Activated naive CD4-positive, alpha-beta T cell treated with anti-CD3 and anti-CD28 coated beads for 36 hours (primary cell): ENCODE measurements around the gene CDC42BPG. TPM values are rescaled to one million over a fixed set of nuclear protein-coding genes. Genes with fewer than 3 reads are reported as not detected.

Experiments
- CTCF ChIA-PET: fragments of 350-600 bp; sonication (Branson Sonifier 250); formaldehyde crosslinking; loops from one replicate; lab custom pipeline; 2021; ENCODE audit warnings: antibody characterized with exemption; lab: Charles Lee
- DNase-seq: peaks from one replicate; pipeline ENCODE4 v3.0.0-alpha.2; 2020
- H3K27ac Mint-ChIP-seq: one replicate; pipeline ENCODE4 v1.8.0; 2021; ENCODE audit warnings: mild to moderate bottlenecking, mixed read lengths
- H3K27me3 Mint-ChIP-seq: one replicate; pipeline ENCODE4 v1.8.0; 2021; ENCODE audit warnings: low read depth, mixed read lengths
- H3K36me3 Mint-ChIP-seq: one replicate; pipeline ENCODE4 v1.8.0; 2021; ENCODE audit warnings: low read depth, mixed read lengths
- H3K4me1 Mint-ChIP-seq: one replicate; pipeline ENCODE4 v1.8.0; 2021; ENCODE audit warnings: low read depth, mixed read lengths
- H3K4me3 Mint-ChIP-seq: one replicate; pipeline ENCODE4 v1.8.0; 2021; ENCODE audit warnings: mild to moderate bottlenecking, moderate library complexity, mixed read lengths
- H3K9me3 Mint-ChIP-seq: one replicate; pipeline ENCODE4 v1.8.0; 2021; ENCODE audit warnings: mixed read lengths
- intact Hi-C: fragments of 100-400 bp; cut with micrococcal nuclease; formaldehyde crosslinking; loops from one replicate; pipeline ENCODE4 v1.15.1; 2023
- total RNA-seq, 2 experiments: library from RNA; stranded (reverse); gene quantifications; one replicate each; pipeline ENCODE4 v1.2.3, GENCODE V29; 2021

CDC42BPG gene
- total RNA-seq, 2 experiments from 2014 or later, result 0.32 to 0.41 TPM

DNA sequence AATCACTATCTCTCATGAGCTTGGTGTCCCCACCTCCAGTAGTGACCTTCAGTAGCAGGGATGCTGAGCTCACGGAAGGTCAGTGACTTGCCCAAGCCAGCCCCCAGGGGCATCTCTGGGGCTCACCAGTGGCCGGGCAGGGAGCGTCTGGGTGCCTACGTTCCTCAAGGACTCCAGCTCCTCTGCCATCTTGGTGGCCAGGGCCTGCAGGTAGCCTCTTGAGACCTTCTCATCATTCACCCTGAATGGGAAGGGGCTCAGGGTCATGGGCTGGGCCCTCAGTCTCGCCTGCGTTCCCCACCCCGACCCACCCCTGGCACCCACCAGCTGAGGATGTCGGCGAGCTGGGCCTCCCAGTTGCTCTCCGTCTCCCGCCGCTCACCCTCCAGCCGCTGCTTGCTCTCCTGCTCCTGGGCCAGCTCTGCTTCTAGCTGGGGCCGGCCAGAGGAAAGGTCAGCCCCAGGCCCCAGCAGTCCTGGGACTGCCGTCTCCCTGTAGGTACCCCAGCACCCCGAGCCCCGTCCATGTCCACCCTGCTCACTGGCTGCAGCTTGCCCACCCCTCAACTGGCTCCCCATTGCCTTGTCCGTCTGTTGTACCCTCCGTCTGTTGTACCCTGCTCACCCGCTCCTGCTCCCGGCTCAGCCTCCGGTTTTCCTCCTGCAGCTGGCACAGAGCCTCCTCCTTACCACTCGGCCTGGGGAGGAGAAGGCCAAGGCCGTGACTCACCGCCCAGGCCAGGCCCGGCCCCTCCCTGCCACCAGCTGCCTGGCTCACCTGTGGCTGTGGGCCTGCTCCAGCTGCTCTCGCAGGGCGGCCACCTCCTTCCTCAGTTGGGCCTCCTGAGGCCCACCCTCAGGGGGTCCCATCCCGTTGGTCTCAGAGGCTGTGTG is 9.5 kb downstream of the CDC42BPG start:
- Mint-ChIP-seq H3K9me3 (no peaks in the 10 kb centered on the region), H3K27me3 (no peaks in the 10 kb centered on the region), H3K4me3 (no peak overlapping the region), H3K36me3 (no peaks in the 10 kb centered on the region), H3K4me1 (no peaks in the 10 kb centered on the region), H3K27ac (no peak overlapping the region)
- DNase-seq, result no peak
- CTCF ChIA-PET, result interaction anchor here (0.7 to 1.1 kb wide), 3 partner anchors 9 to 40 kb away, joined by 3 to 8 read pairs (median 3); partner anchors contain the start of gene CDC42BPG
- intact Hi-C loops, result no loop called here

DNA sequence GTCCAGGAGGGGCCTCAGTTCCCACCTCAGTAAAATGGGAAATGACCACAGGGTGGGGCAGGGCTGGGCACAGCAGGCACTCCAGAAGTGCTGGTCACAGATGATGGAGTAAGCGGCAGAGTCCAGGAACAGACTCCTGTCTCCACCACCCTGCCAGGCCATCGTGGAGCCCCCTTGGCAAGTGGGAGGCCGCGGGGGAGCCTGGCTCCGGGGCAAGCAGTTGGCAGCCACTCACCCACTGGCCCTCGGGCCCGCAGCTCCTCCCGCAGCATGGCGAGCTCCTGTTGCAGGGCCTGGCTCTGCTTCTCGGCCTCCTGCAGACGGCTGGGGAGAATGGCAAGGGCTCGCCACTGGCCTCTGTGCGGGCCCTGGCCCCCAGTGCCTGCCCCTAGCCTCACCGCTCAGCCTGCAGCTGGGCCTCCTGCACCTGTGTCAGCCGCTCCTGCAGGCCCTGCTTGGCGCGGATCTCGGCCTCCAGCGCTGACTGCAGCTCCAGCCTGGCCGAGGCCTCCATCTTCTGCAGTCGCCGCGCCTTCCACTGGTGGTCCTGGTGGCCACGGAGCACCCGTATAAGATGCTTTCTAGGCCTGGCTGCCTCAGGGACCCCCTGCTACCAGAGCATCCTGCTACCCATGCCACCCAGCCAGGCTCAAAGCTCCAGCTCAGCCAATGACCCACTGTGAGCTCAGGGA is 10.3 kb downstream of the CDC42BPG start:
- Mint-ChIP-seq H3K36me3 (no peaks in the 10 kb centered on the region), H3K27me3 (no peaks in the 10 kb centered on the region), H3K27ac (no peak overlapping the region), H3K9me3 (no peaks in the 10 kb centered on the region), H3K4me1 (no peaks in the 10 kb centered on the region), H3K4me3 (no peak overlapping the region)
- no peak for DNase-seq
- CTCF ChIA-PET, result interaction anchor here (0.7 to 1.1 kb wide), 3 partner anchors 9 to 39 kb away, joined by 3 to 8 read pairs (median 3); partner anchors contain the start of gene CDC42BPG
- intact Hi-C loops, result no loop called here

- Mint-ChIP-seq H3K36me3 (no peaks in the 10 kb centered on the region), H3K27me3 (no peaks in the 10 kb centered on the region), H3K4me1 (no peaks in the 10 kb centered on the region), H3K4me3 (no peak overlapping the region), H3K9me3 (no peaks in the 10 kb centered on the region), H3K27ac (no peak overlapping the region)
- CTCF ChIA-PET, result interaction anchor here (0.6 kb wide), 2 partner anchors 93 to 389 kb away, joined by 3 read pairs; no protein-coding TSS in a partner anchor
- intact Hi-C loops, result no loop called here
- DNase-seq, result no peak
These were observed 10.9 kb downstream of the CDC42BPG start for GRCh38 chr11:64833509-64833908.

DNA sequence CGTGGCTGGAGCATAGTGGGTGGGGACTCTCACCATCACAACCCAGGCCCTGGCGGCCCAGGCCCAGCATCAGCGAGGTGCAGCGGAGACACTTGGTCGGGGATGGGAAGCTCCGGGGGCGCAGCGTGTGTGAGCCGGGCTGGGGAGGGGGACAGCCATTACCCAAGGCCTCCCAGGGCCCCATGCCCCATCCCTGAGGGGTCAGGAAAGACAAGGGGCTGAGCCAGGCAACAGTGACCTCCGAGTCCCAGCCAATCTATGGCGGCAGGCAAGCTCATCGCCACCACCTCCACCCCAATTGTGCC is 11.3 kb downstream of the CDC42BPG start:
- intact Hi-C loops, result no loop called here
- Mint-ChIP-seq H3K9me3 (no peaks in the 10 kb centered on the region), H3K36me3 (no peaks in the 10 kb centered on the region), H3K4me1 (no peaks in the 10 kb centered on the region), H3K27me3 (no peaks in the 10 kb centered on the region), H3K4me3 (no peak overlapping the region), H3K27ac (no peak overlapping the region)
- CTCF ChIA-PET, result interaction anchor here (0.6 kb wide), 2 partner anchors 94 to 389 kb away, joined by 3 read pairs; no protein-coding TSS in a partner anchor
- no peak for DNase-seq

GRCh38 chr11:64832467-64833197 is 11.8 kb downstream of the CDC42BPG start:
- Mint-ChIP-seq H3K27me3 (no peaks in the 10 kb centered on the region), H3K27ac (no peak overlapping the region), H3K4me3 (no peak overlapping the region), H3K36me3 (no peaks in the 10 kb centered on the region), H3K4me1 (no peaks in the 10 kb centered on the region), H3K9me3 (no peaks in the 10 kb centered on the region)
- CTCF ChIA-PET, result interaction anchor here (0.6 kb wide), 2 partner anchors 94 to 388 kb away, joined by 3 read pairs; no protein-coding TSS in a partner anchor
- intact Hi-C loops, result no loop called here
- no peak for DNase-seq

DNA sequence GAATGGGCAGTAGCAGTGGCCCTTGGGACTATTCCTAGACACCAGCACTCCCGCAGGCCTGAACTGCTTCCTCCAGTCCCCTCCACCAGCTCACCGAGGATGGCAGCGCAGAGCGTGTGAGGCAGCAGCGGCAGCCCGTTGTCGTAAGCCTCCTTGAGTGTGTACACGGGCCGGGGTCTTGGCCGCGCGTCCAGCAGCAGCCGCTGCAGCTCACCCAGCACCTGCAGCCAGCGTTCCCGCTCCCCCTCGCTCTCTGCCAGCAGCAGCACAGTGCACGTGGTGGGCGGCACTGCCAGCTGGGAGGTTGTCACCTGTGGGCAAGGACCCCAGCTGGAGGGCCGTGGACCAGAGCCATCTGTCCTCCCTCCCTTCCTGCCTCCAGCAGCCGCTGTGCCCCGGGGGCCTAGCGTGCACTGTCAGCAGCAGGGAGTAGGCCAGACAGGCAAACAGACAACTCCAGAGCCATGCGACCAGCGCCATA is 13.0 kb downstream of the CDC42BPG start:
- H3K4me1 Mint-ChIP-seq, result no peaks in the 10 kb centered on the region
- no peaks in the 10 kb centered on the region for H3K27me3 Mint-ChIP-seq
- DNase-seq, result no peak
- no peak overlapping the region for H3K27ac Mint-ChIP-seq
- CTCF ChIA-PET, result no interaction called here
- H3K4me3 Mint-ChIP-seq, result no peak overlapping the region
- no peaks in the 10 kb centered on the region for H3K36me3 Mint-ChIP-seq
- no peaks in the 10 kb centered on the region for H3K9me3 Mint-ChIP-seq
- intact Hi-C loops, result no loop called here

DNA sequence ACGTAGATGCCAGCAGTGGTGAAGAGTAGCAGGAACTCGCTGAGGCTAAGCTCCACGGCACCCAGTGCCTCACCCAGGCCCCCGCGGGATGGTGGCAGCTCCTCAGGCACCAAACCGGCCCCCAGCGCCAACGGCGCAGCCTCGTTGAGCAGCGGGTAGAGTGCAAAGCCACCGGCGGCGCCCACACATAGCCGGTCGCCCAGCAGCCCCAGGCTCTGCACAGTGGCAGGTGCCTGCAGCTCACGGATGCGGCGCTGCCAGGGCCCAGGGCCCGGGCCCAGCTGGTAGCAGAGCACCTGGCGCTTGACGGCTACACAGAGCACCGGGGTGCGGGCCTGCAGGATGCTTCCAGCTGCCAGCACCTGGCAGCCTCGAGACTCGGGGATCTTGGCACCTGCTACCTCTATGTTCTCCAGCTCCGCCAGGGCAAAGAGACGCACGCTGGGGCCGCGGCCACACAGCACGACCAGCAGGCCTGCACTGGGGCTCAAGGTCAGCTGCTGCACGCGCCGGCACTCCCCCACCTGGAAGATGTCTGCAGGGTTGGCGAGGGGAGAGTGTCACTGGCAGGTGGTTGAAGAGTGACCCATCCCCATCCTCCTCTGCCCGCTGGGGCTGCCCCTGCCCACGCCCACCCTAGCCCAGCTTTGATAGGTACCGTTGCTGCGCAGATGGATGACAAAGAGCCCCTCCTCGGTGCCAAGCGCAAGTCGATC is 14.8 kb downstream of the CDC42BPG start:
- intact Hi-C loops, result no loop called here
- no peaks in the 10 kb centered on the region for H3K27me3 Mint-ChIP-seq
- H3K36me3 Mint-ChIP-seq, result no peaks in the 10 kb centered on the region

GRCh38 chr11:64827451-64827839 is 17.0 kb downstream of the CDC42BPG start:
- Mint-ChIP-seq H3K4me3 (no peak overlapping the region), H3K27me3 (no peaks in the 10 kb centered on the region), H3K36me3 (no peaks in the 10 kb centered on the region), H3K27ac (no peak overlapping the region), H3K4me1 (no peaks in the 10 kb centered on the region), H3K9me3 (no peaks in the 10 kb centered on the region)
- DNase-seq, result no peak
- intact Hi-C loops, result no loop called here
- CTCF ChIA-PET, result no interaction called here

More for the DNA sequence above, 14.8 kb downstream of the CDC42BPG start:
- Mint-ChIP-seq H3K4me1 (no peaks in the 10 kb centered on the region), H3K9me3 (no peaks in the 10 kb centered on the region), H3K27ac (no peak overlapping the region), H3K4me3 (no peak overlapping the region)
- CTCF ChIA-PET, result no interaction called here
- DNase-seq, result no peak

DNA sequence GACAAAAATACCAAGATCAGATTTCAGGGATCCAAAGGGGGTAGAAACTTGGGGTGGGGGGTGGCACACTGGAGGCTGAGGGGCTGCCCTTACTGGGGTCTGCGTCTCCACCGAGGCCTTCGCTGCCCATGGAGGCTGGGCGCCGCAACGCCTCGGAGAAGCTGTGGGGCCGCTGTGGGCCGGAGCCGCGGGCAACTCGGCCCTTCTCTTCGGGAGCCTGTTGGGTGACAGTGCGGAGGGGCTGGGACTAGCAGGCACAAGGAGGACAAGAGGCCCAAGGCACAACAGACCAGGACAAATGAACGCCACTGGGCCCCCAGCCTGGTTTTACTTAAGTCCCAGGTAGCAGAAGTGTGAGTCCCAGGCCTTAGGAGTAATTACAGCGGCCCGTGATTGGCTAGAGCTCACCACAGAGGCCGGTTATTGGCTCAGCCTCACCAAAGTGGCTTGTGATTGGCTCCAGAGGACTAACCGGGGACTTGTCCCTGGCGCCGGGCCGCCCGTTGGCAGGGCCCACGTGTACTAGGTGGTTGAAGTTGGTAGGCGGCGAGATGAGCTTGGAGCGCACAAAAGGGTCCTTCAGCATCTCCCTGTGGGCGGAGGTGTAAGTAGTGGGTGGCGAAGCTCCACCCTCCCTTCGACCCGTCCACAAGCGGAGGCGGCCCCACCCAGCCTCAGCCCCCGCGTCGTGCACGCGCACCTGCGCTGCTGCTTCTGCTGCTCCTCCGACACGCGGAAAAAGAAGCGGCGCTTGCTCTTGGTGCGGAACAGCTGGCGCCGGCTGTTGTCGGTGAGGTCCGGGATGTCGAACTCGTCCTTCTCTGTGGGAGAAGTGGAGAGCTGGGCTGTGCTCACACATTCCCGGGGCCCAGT is 17.6 kb downstream of the CDC42BPG start:
- no peak overlapping the region for H3K27ac Mint-ChIP-seq
- no peaks in the 10 kb centered on the region for H3K27me3 Mint-ChIP-seq
- CTCF ChIA-PET, result no interaction called here
- no peaks in the 10 kb centered on the region for H3K36me3 Mint-ChIP-seq
- no peak overlapping the region for H3K4me3 Mint-ChIP-seq
- DNase-seq, result no peak
- no peaks in the 10 kb centered on the region for H3K4me1 Mint-ChIP-seq
- no peaks in the 10 kb centered on the region for H3K9me3 Mint-ChIP-seq
- intact Hi-C loops, result no loop called here

DNA sequence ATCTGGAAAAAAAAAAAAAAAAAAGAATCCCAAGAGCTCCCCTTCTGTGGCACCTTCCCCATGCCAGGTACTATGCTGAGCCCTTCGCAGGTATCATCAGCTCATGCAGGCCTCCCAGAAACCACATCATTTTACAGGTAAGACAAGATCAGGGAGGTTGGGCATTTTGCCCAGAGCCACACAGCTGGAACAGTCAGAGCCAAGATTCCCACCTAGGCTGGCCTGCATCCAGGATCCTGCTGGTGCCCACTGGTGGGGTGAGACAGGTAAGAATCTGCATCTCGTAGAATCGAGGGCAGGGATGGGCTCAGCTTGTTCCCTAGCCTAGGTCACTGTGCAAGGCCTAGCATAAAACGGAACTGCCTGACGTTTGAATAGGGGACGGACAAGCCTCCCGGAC is 18.4 kb downstream of the CDC42BPG start:
- no peaks in the 10 kb centered on the region for H3K36me3 Mint-ChIP-seq
- CTCF ChIA-PET, result no interaction called here
- no peaks in the 10 kb centered on the region for H3K27me3 Mint-ChIP-seq
- intact Hi-C loops, result no loop called here
- no peak overlapping the region for H3K4me3 Mint-ChIP-seq
- H3K27ac Mint-ChIP-seq, result no peak overlapping the region
- H3K9me3 Mint-ChIP-seq, result no peaks in the 10 kb centered on the region
- DNase-seq, result no peak
- no peaks in the 10 kb centered on the region for H3K4me1 Mint-ChIP-seq

GRCh38 chr11:64823568-64824119 is 20.8 kb downstream of the CDC42BPG start:
- no peak for DNase-seq
- CTCF ChIA-PET, result no interaction called here
- no peak overlapping the region for H3K27ac Mint-ChIP-seq
- H3K4me1 Mint-ChIP-seq, result no peaks in the 10 kb centered on the region
- no peaks in the 10 kb centered on the region for H3K27me3 Mint-ChIP-seq
- intact Hi-C loops, result no loop called here
- no peaks in the 10 kb centered on the region for H3K36me3 Mint-ChIP-seq
- no peaks in the 10 kb centered on the region for H3K9me3 Mint-ChIP-seq
- no peak overlapping the region for H3K4me3 Mint-ChIP-seq
